Stomach (tissue), 9 donors: ENCODE data around the gene MYO18B. TPM values are rescaled to one million over a fixed set of nuclear protein-coding genes. Genes with fewer than 3 reads are reported as not detected.

Source experiments
- DNase-seq, 2 donors: peaks; one replicate each; pipeline versions ENCODE4 v3.0.0 to v3.0.0-alpha.2; 2013 to 2019
- H3K27ac ChIP-seq, 5 donors: fragments of 200-600 bp in 4 of 5; sonication (generic) in 4 of 5; one replicate each; pipeline ENCODE4 v1.5.1; 2013 to 2019; ENCODE audit warnings: mild to moderate bottlenecking in 1 of 5, moderate library complexity in 1 of 5
- H3K27me3 ChIP-seq, 3 donors: fragments of 200-600 bp; sonication (generic); one replicate each; pipeline ENCODE4 v1.5.1; 2017 to 2019; ENCODE audit warnings: mixed run types in 1 of 3
- H3K36me3 ChIP-seq, 4 donors: fragments of 200-600 bp; sonication (generic); 1 replicate in 3 of 4; 2 replicates in 1 of 4; pipeline ENCODE4 v1.5.1; 2016 to 2019
- H3K4me1 ChIP-seq, 4 donors: fragments of 200-600 bp; sonication (generic); one replicate each; pipeline ENCODE4 v1.5.1; 2016 to 2019
- H3K4me3 ChIP-seq, 4 donors: fragments of 200-600 bp; sonication (generic) in 3 of 4; one replicate each; pipeline ENCODE4 v1.5.1; 2016 to 2019; ENCODE audit warnings: mild to moderate bottlenecking in 1 of 4
- H3K9me3 ChIP-seq, 4 donors: fragments of 200-600 bp; sonication (generic); one replicate each; pipeline ENCODE4 v1.5.1; 2016 to 2019
- CTCF ChIP-seq, 7 experiments: fragments of 450-650 bp in 4 of 7; fragments of 200-600 bp in 3 of 7; sonication (generic) in 3 of 7; IDR thresholded peaks; one replicate each; pipeline ENCODE4 v1.5.1; 2016 to 2019; ENCODE audit warnings: antibody characterized with exemption in 7 of 7, control low read depth in 2 of 7, mild to moderate bottlenecking in 1 of 7
- EP300 ChIP-seq: sonication (generic); formaldehyde crosslinking; IDR thresholded peaks from one replicate; pipeline ENCODE4 v1.6.1; 2017; ENCODE audit warnings: antibody characterized with exemption
- POLR2A ChIP-seq, 4 donors: fragments of 450-650 bp; IDR thresholded peaks; one replicate each; pipeline ENCODE4 v1.6.1; 2016; ENCODE audit warnings: antibody characterized with exemption in 4 of 4, control low read depth in 2 of 4, mild to moderate bottlenecking in 1 of 4, moderate library complexity in 1 of 4
- POLR2AphosphoS5 ChIP-seq, 3 donors: sonication (generic); formaldehyde crosslinking; IDR thresholded peaks; one replicate each; pipeline ENCODE4 v1.6.1; 2016; ENCODE audit warnings: antibody characterized with exemption in 3 of 3
- WGBS, 5 donors: extraction: QIAGEN DNeasy Blood & Tissue Kit in 3 of 5; methylation state at CpG; one replicate each; pipeline versions ENCODE4 v1.1.5 to v1.1.7; 2013 to 2018; 5-methylcytosine and 5-hydroxymethylcytosine counted together
- intact Hi-C: fragments of 100-400 bp; cut with DNase I; formaldehyde crosslinking; loops from one replicate; pipeline ENCODE4 v1.15.1; 2023; ENCODE audit warnings: low total_unique reads
- polyA plus RNA-seq, 3 donors: library from polyadenylated mRNA; stranded (reverse); fragments of 200-250 nt; gene quantifications; one replicate each; pipeline ENCODE4 v1.2.3, GENCODE V29; 2013
- total RNA-seq, 5 donors: library from RNA; depleted of rRNA; stranded (reverse); fragments of >200 nt; gene quantifications; one replicate each; pipeline versions ENCODE4 v1.1.0 to v1.2.3, GENCODE V29; 2014 to 2016
- donor health status: healthy with polysubstance abuse.
- donor health status: Bipolar disorder and iron deficiency.
- donor health status: healthy.

MYO18B gene
- total and polyA plus RNA-seq, 8 donors = 0.31 to 7.6 (median 0.92) TPM; not detected in 1

- 20 to 45% (median 39%) methylated on average over 2 of the region's 2 CpGs for WGBS, 5 donors
- TF ChIP-seq POLR2AphosphoS5 (IDR thresholded peaks at IDR 0.05) = peak in 1 of 3 donors; percentile 11
- TF ChIP-seq CTCF (IDR thresholded peaks at IDR 0.05) = no peak
- no peaks in the 10 kb centered on the region for H3K9me3 ChIP-seq
- DNase-seq = peak; percentile 27 to 55
- H3K27me3 ChIP-seq = peaks cover 0 to under 1% (median 0%) of the 10 kb centered on the region in 3 donors
- H3K27ac ChIP-seq = peak overlapping the region in 4 of 5 donors; percentile 19 to 54 (median 36)
- intact Hi-C loops = no loop called here
- H3K4me1 ChIP-seq = peaks cover 0 to 18% (median 0%) of the 10 kb centered on the region in 4 donors
- no peak overlapping the region for H3K4me3 ChIP-seq
- no peaks in the 10 kb centered on the region for H3K36me3 ChIP-seq
Measured at GRCh38 chr22:25748704-25749103, 6.7 kb downstream of the MYO18B start.

- Histone ChIP-seq H3K27ac (peak overlapping the region in 3 of 5 donors; percentile 33 to 54 (median 40)), H3K4me1 (peaks cover 0 to 18% (median 0%) of the 10 kb centered on the region in 4 donors), H3K9me3 (no peaks in the 10 kb centered on the region), H3K27me3 (no peaks in the 10 kb centered on the region), H3K4me3 (no peak overlapping the region), H3K36me3 (no peaks in the 10 kb centered on the region)
- TF ChIP-seq EP300 = no peak
- no peak for TF ChIP-seq CTCF (IDR thresholded peaks at IDR 0.05)
- no peak for TF ChIP-seq POLR2A (IDR thresholded peaks at IDR 0.05)
- TF ChIP-seq POLR2AphosphoS5 (IDR thresholded peaks at IDR 0.05) = no peak
- DNase-seq = no peak
- 64 to 75% (median 69%) methylated on average over 10 of the region's 10 CpGs for WGBS, 5 donors
- intact Hi-C loops = no loop called here
Measured at GRCh38 chr22:25749420-25750169, 7.6 kb downstream of the MYO18B start.

- intact Hi-C loops = no loop called here
- H3K27ac ChIP-seq = peak overlapping the region in 3 of 5 donors; percentile 21 to 50 (median 40)
- no peak overlapping the region for H3K4me3 ChIP-seq
- no peaks in the 10 kb centered on the region for H3K36me3 ChIP-seq
- H3K4me1 ChIP-seq = peaks cover 0 to 18% (median 0%) of the 10 kb centered on the region in 4 donors
- WGBS, 5 donors = 45 to 61% (median 52%) methylated on average over 6 of the region's 6 CpGs
- no peak for DNase-seq
- H3K9me3 ChIP-seq = no peaks in the 10 kb centered on the region
- no peaks in the 10 kb centered on the region for H3K27me3 ChIP-seq
- no peak for TF ChIP-seq POLR2A (IDR thresholded peaks at IDR 0.05)
- TF ChIP-seq CTCF (IDR thresholded peaks at IDR 0.05) = no peak
- no peak for TF ChIP-seq EP300
- TF ChIP-seq POLR2AphosphoS5 (IDR thresholded peaks at IDR 0.05) = no peak
Measured at GRCh38 chr22:25750569-25751173, 8.7 kb downstream of the MYO18B start.

- WGBS, 5 donors = 31 to 62% (median 41%) methylated on average over 4 of the region's 4 CpGs
- H3K4me3 ChIP-seq = no peak overlapping the region
- peak overlapping the region in 2 of 5 donors; percentile 40 to 50 for H3K27ac ChIP-seq
- intact Hi-C loops = no loop called here
- peak in 2 of 3 donors; percentile 59 to 68 for TF ChIP-seq POLR2AphosphoS5 (IDR thresholded peaks at IDR 0.05)
- no peak for TF ChIP-seq POLR2A (IDR thresholded peaks at IDR 0.05)
- peak in 1 of 2 donors; percentile 64 for DNase-seq
- H3K27me3 ChIP-seq = no peaks in the 10 kb centered on the region
- peaks cover 0 to 18% (median 0%) of the 10 kb centered on the region in 4 donors for H3K4me1 ChIP-seq
- H3K36me3 ChIP-seq = no peaks in the 10 kb centered on the region
- no peaks in the 10 kb centered on the region for H3K9me3 ChIP-seq
Measured at GRCh38 chr22:25751174-25751581, 9.2 kb downstream of the MYO18B start.
